ENCODE measurements around the gene TBC1D4.
A peak's percentile ranks its signal among the peaks of the same experiment; 100 is the strongest.

TBC1D4 gene

GRCh38 chr13:75486146-75487062 is 4.4 kb upstream of the TBC1D4 start:
- DNase-seq (ENCODE audit: low read depth) = no peak
- no peak for TF ChIP-seq CTCF (IDR thresholded peaks at IDR 0.05; ENCODE audit: low read length, missing control alignments)
- no peak overlapping the region for H3K4me3 ChIP-seq (replicated peaks; ENCODE audit: low read depth, low read length)

- TF ChIP-seq CTCF (IDR thresholded peaks at IDR 0.05; ENCODE audit: low read length, missing control alignments) = no peak
- no peak overlapping the region for H3K4me3 ChIP-seq (replicated peaks; ENCODE audit: low read depth, low read length)
- DNase-seq (ENCODE audit: low read depth) = peak; percentile 59
Measured at GRCh38 chr13:75485286-75486062, 3.5 kb upstream of the TBC1D4 start.

GRCh38 chr13:75482820-75483079 is 781 bp upstream of the TBC1D4 start:
- H3K4me3 ChIP-seq (replicated peaks; ENCODE audit: low read depth, low read length) = peak overlapping the region; percentile 71
- no peak for DNase-seq (ENCODE audit: low read depth)
- TF ChIP-seq CTCF (IDR thresholded peaks at IDR 0.05; ENCODE audit: low read length, missing control alignments) = no peak

GRCh38 chr13:75481176-75482069 is 546 bp downstream of the TBC1D4 start:
- H3K4me3 ChIP-seq (replicated peaks; ENCODE audit: low read depth, low read length) = peak overlapping the region; percentile 71
- DNase-seq (ENCODE audit: low read depth) = no peak
- no peak for TF ChIP-seq CTCF (IDR thresholded peaks at IDR 0.05; ENCODE audit: low read length, missing control alignments)

GRCh38 chr13:75480671-75481175 is 1.2 kb downstream of the TBC1D4 start:
- H3K4me3 ChIP-seq (replicated peaks; ENCODE audit: low read depth, low read length) = peak overlapping the region; percentile 71
- TF ChIP-seq CTCF (IDR thresholded peaks at IDR 0.05; ENCODE audit: low read length, missing control alignments) = no peak
- peak; percentile 46 for DNase-seq (ENCODE audit: low read depth)

- no peak overlapping the region for H3K4me3 ChIP-seq (replicated peaks; ENCODE audit: low read depth, low read length)
- no peak for TF ChIP-seq CTCF (IDR thresholded peaks at IDR 0.05; ENCODE audit: low read length, missing control alignments)
- DNase-seq (ENCODE audit: low read depth) = no peak
Measured at GRCh38 chr13:75479102-75479740, 2.7 kb downstream of the TBC1D4 start.
